Keratinocyte (primary cell): ENCODE results near the gene CNN3. TPM values are rescaled to one million over a fixed set of nuclear protein-coding genes. Genes with fewer than 3 reads are reported as not detected.
A peak's percentile ranks its signal among the peaks of the same experiment; 100 is the strongest.

Source experiments
- DNase-seq: peaks from one replicate; pipeline ENCODE4 v3.0.0-alpha.2; 2011; ENCODE audit warnings: low read depth, missing footprints, low spot score
- FAIRE-seq: peaks from 2 replicates; lab custom pipeline; 2011; peaks lifted over from hg19 to GRCh38; lab: Jason Lieb, UNC
- H2AFZ ChIP-seq: 2 replicates; pipeline ENCODE4 v1.6.0; 2012; ENCODE audit warnings: low read length, control low read depth, inconsistent platforms; ENCODE audit not compliant: control insufficient read depth
- H3K27ac ChIP-seq: 2 replicates; pipeline ENCODE4 v1.5.1; 2011; ENCODE audit warnings: low read length; ENCODE audit not compliant: control insufficient read depth, insufficient read depth
- H3K27me3 ChIP-seq: 3 replicates; pipeline ENCODE4 v1.6.0; 2011; ENCODE audit warnings: low read length; ENCODE audit not compliant: control insufficient read depth, insufficient read depth; ENCODE audit errors: extremely low read depth
- H3K36me3 ChIP-seq, 2 experiments: 2 replicates in 1 of 2; 3 replicates in 1 of 2; pipeline ENCODE4 v1.5.1; 2011; ENCODE audit warnings: low read length in 2 of 2, mild to moderate bottlenecking in 1 of 2; ENCODE audit not compliant: control insufficient read depth in 2 of 2, insufficient read depth in 2 of 2; ENCODE audit errors: extremely low read depth in 1 of 2
- H3K4me1 ChIP-seq: 3 replicates; pipeline ENCODE4 v1.5.1; 2011; ENCODE audit warnings: low read length; ENCODE audit not compliant: control insufficient read depth, insufficient read depth; ENCODE audit errors: extremely low read depth
- H3K4me2 ChIP-seq: 3 replicates; pipeline ENCODE4 v1.6.0; 2011; ENCODE audit warnings: low read depth, low read length; ENCODE audit not compliant: control insufficient read depth, insufficient read depth; ENCODE audit errors: extremely low read depth
- H3K4me3 ChIP-seq, 3 experiments: fragments of 200-600 bp in 1 of 3; sonication (generic) in 1 of 3; 2 replicates in 2 of 3; 3 replicates in 1 of 3; pipeline ENCODE4 v1.5.1; 2011 to 2016; ENCODE audit warnings: low read length in 3 of 3, mild to moderate bottlenecking in 3 of 3, control low read depth in 2 of 3, inconsistent platforms in 1 of 3, low read depth in 1 of 3, mixed read lengths in 1 of 3, mixed run types in 1 of 3, moderate library complexity in 1 of 3; ENCODE audit not compliant: control insufficient read depth in 2 of 3, insufficient read depth in 2 of 3; ENCODE audit errors: extremely low read depth in 1 of 3
- H3K79me2 ChIP-seq: 2 replicates; pipeline ENCODE4 v1.6.0; 2012; ENCODE audit warnings: low read length; ENCODE audit not compliant: control insufficient read depth, insufficient read depth
- H3K9ac ChIP-seq: 3 replicates; pipeline ENCODE4 v1.6.0; 2011; ENCODE audit warnings: low read length; ENCODE audit not compliant: control insufficient read depth, insufficient read depth; ENCODE audit errors: extremely low read depth
- H3K9me1 ChIP-seq: 3 replicates; pipeline ENCODE4 v1.6.0; 2011; ENCODE audit warnings: low read length; ENCODE audit not compliant: control insufficient read depth, insufficient read depth; ENCODE audit errors: extremely low read depth
- H3K9me3 ChIP-seq: 2 replicates; pipeline ENCODE4 v1.5.1; 2012; ENCODE audit warnings: low read depth, low read length; ENCODE audit not compliant: control insufficient read depth
- H4K20me1 ChIP-seq: 3 replicates; pipeline ENCODE4 v1.6.0; 2011; ENCODE audit warnings: low read length; ENCODE audit not compliant: control insufficient read depth, insufficient read depth; ENCODE audit errors: extremely low read depth
- CTCF ChIP-seq, 3 experiments: IDR thresholded peaks in 1 of 3; conservative IDR thresholded peaks in 1 of 3; optimal IDR thresholded peaks in 1 of 3; 2 replicates in 2 of 3; 3 replicates in 1 of 3; pipeline versions ENCODE3 to v1.5.1; 2011; ENCODE audit warnings: low read length in 3 of 3, mild to moderate bottlenecking in 3 of 3, moderate library complexity in 2 of 3, control low read depth in 1 of 3, inconsistent platforms in 1 of 3; ENCODE audit not compliant: insufficient read depth in 2 of 3; ENCODE audit errors: extremely low read depth in 1 of 3
- EZH2 ChIP-seq: IDR thresholded peaks from one replicate; pipeline ENCODE4 v1.6.1; 2012; ENCODE audit warnings: inconsistent platforms, mild to moderate bottlenecking, low read length, moderate library complexity
- dilution Hi-C: fragments of 300-500 bp; cut with MboI; formaldehyde crosslinking; loops from one replicate; pipeline ENCODE4 v1.7.0; 2020; ENCODE audit warnings: low sequenced_read_pairs; ENCODE audit not compliant: extremely low pct_ligation_motif_present
- polyA plus RNA-seq, 5 experiments: library from polyadenylated mRNA; depleted of rRNA in 3 of 5; stranded (reverse) in 3 of 5; stranded (forward) in 1 of 5; unstranded in 1 of 5; fragments of >200 nt; gene quantifications; 1 replicate in 1 of 5; 2 replicates in 3 of 5; 3 replicates in 1 of 5; pipeline versions ENCODE4 v1.2.1 to v1.2.3, GENCODE V29; 2011 to 2012; ENCODE audit warnings: missing spikeins in 2 of 5, low read depth in 1 of 5, low replicate concordance in 1 of 5

The CNN3 gene
- polyA plus RNA-seq, 1 donor (not counting 4 experiments of a cell fraction or from before 2014, with no cell fraction given) = 119 TPM

GRCh38 chr1:94903280-94904009, 23.5 kb downstream of the CNN3 start:
- dilution Hi-C loops = no loop called here
- Histone ChIP-seq H2AFZ (no peak overlapping the region), H3K36me3 (peaks cover 7 to 12% of the 10 kb centered on the region in 2 experiments), H3K4me3 (no peak overlapping the region), H4K20me1 (peaks cover 4% of the 10 kb centered on the region), H3K27me3 (no peaks in the 10 kb centered on the region), H3K79me2 (peaks cover 53% of the 10 kb centered on the region), H3K27ac (no peak overlapping the region), H3K9me3 (no peaks in the 10 kb centered on the region), H3K9me1 (no peaks in the 10 kb centered on the region), H3K4me2 (no peak overlapping the region), H3K9ac (no peak overlapping the region), H3K4me1 (peaks cover 20% of the 10 kb centered on the region)
- TF ChIP-seq CTCF (optimal IDR thresholded peaks at IDR 0.05 in 1 of 3, IDR thresholded peaks at IDR 0.05 in 1 of 3, conservative IDR thresholded peaks at IDR 0.05 in 1 of 3; ENCODE audit: extremely low read depth in 1 of 3, insufficient read depth in 2 of 3, low read length in 3 of 3) (no peak), EZH2 (no peak)
- peak; percentile 58 for FAIRE-seq
- DNase-seq = no peak

DNA sequence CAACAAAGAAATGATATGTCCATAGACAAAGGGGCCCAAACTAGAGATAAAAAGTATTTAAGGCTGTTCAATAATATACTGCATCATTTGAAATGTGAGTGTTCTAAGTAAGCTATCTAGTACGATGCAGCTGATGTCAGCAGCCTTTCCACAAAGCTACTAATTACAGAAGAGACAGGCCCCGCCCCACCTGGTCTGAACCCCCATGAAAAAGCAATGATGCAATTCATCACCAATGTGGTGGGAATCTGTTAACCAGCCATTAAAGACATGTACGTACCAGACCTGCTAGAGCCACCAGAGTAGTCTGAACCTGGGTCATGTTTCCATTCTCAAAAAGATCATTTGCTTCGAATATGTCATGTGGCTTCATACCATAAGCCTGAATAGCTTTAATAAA, 25.1 kb downstream of the CNN3 start:
- no peak for TF ChIP-seq EZH2
- TF ChIP-seq CTCF (optimal IDR thresholded peaks at IDR 0.05 in 1 of 3, IDR thresholded peaks at IDR 0.05 in 1 of 3, conservative IDR thresholded peaks at IDR 0.05 in 1 of 3; ENCODE audit: extremely low read depth in 1 of 3, insufficient read depth in 2 of 3, low read length in 3 of 3) = no peak
- peaks cover 39% of the 10 kb centered on the region for H3K79me2 ChIP-seq
- no peak overlapping the region for H3K4me2 ChIP-seq
- no peaks in the 10 kb centered on the region for H3K9me3 ChIP-seq
- dilution Hi-C loops = no loop called here
- H3K4me1 ChIP-seq = peaks cover 20% of the 10 kb centered on the region
- FAIRE-seq (no peak), DNase-seq (no peak)
- no peaks in the 10 kb centered on the region for H3K9me1 ChIP-seq
- no peaks in the 10 kb centered on the region for H3K27me3 ChIP-seq
- H3K36me3 ChIP-seq = peaks cover 5 to 18% of the 10 kb centered on the region in 2 experiments
- no peak overlapping the region for H3K9ac ChIP-seq
- H3K27ac ChIP-seq = no peak overlapping the region
- H2AFZ ChIP-seq = no peak overlapping the region
- H3K4me3 ChIP-seq = no peak overlapping the region
- H4K20me1 ChIP-seq = peaks cover 4% of the 10 kb centered on the region
